HepG2 (cell line): ENCODE results near the gene CHPF. TPM values are rescaled to one million over a fixed set of nuclear protein-coding genes. Genes with fewer than 3 reads are reported as not detected.

ENCODE experiments used
- GABPA ChIP-seq, 2 experiments: IDR thresholded peaks; 2 replicates each; pipeline ENCODE4 v1.6.1; 2011 to 2016; ENCODE audit warnings: low read depth in 2 of 2, low read length in 1 of 2, missing biosample characterization in 1 of 2, missing genetic modification characterization in 1 of 2
- JUND ChIP-seq: sonication (generic); formaldehyde crosslinking; IDR thresholded peaks from 2 replicates; pipeline ENCODE4 v1.8.0; 2022; ENCODE audit warnings: mild to moderate bottlenecking, missing genetic modification reagents
- KAT7 ChIP-seq: IDR thresholded peaks from 2 replicates; pipeline ENCODE4 v1.6.1; 2018; ENCODE audit warnings: borderline replicate concordance, missing compliant biosample characterization
- MYC ChIP-seq: sonication (generic); formaldehyde crosslinking; IDR thresholded peaks from 2 replicates; pipeline ENCODE4 v1.9.0; 2021; ENCODE audit warnings: missing genetic modification reagents, borderline replicate concordance
- NCOA5 ChIP-seq: sonication (generic); formaldehyde crosslinking; IDR thresholded peaks from 2 replicates; pipeline ENCODE4 v1.4.0; 2020; ENCODE audit warnings: missing genetic modification reagents
- NFE2L1 ChIP-seq: sonication (generic); formaldehyde crosslinking; IDR thresholded peaks from 2 replicates; pipeline ENCODE4 v1.4.0; 2020; ENCODE audit warnings: missing genetic modification reagents, mild to moderate bottlenecking, borderline replicate concordance
- NFYC ChIP-seq: IDR thresholded peaks from 2 replicates; pipeline ENCODE4 v1.6.1; 2016; ENCODE audit warnings: missing genetic modification reagents, missing compliant biosample characterization
- NR2C2 ChIP-seq: sonication (generic); formaldehyde crosslinking; IDR thresholded peaks from 2 replicates; pipeline ENCODE4 v1.4.0; 2020; ENCODE audit warnings: missing genetic modification reagents, mild to moderate bottlenecking, moderate library complexity, borderline replicate concordance
- PHB2 ChIP-seq: fragments of 450-650 bp; IDR thresholded peaks from 2 replicates; pipeline ENCODE4 v1.6.1; 2018; ENCODE audit not compliant: partially characterized antibody
- SOX6 ChIP-seq, 2 experiments: fragments of 450-650 bp in 1 of 2; sonication (generic) in 1 of 2; formaldehyde crosslinking in 1 of 2; IDR thresholded peaks; 2 replicates each; pipeline versions ENCODE4 v1.4.0 to v1.6.1; 2017 to 2020; ENCODE audit warnings: antibody characterized with exemption in 1 of 2, mild to moderate bottlenecking in 1 of 2, missing genetic modification reagents in 1 of 2
- U2AF1 ChIP-seq: fragments of 200-400 bp; formaldehyde crosslinking; optimal IDR thresholded peaks from 2 replicates; pipeline ENCODE3; 2017; ENCODE audit warnings: mild to moderate bottlenecking, low read depth, low read length
- U2AF2 ChIP-seq: fragments of 200-400 bp; formaldehyde crosslinking; IDR thresholded peaks from 2 replicates; pipeline ENCODE4 v1.6.1; 2017; ENCODE audit warnings: low read depth, mild to moderate bottlenecking, low read length
- ZFP36L2 ChIP-seq: sonication (generic); formaldehyde crosslinking; IDR thresholded peaks from 2 replicates; pipeline ENCODE4 v1.4.0; 2020; ENCODE audit warnings: missing genetic modification reagents
- ZNF138 ChIP-seq: sonication (generic); formaldehyde crosslinking; IDR thresholded peaks from 2 replicates; pipeline ENCODE4 v1.5.0; 2020; ENCODE audit warnings: mild to moderate bottlenecking, low read depth, missing genetic modification reagents
- ZNF251 ChIP-seq: sonication (generic); formaldehyde crosslinking; IDR thresholded peaks from 2 replicates; pipeline ENCODE4 v1.9.0; 2021; ENCODE audit warnings: mild to moderate bottlenecking, missing genetic modification reagents
- ZNF253 ChIP-seq: sonication (generic); formaldehyde crosslinking; IDR thresholded peaks from 2 replicates; pipeline ENCODE4 v1.8.0; 2022; ENCODE audit warnings: mild to moderate bottlenecking, missing genetic modification reagents, borderline replicate concordance
- ZNF451 ChIP-seq: sonication (generic); formaldehyde crosslinking; IDR thresholded peaks from 2 replicates; pipeline ENCODE4 v1.5.0; 2020; ENCODE audit warnings: mild to moderate bottlenecking, missing genetic modification reagents
- polyA plus RNA-seq, 8 experiments: library from polyadenylated mRNA; depleted of rRNA in 3 of 8; stranded (reverse) in 7 of 8; unstranded in 1 of 8; fragments of >200 nt; fragmentation: Illumina TruSeq in 4 of 8; extraction: Trizol in 4 of 8; gene quantifications; 2 replicates each; pipeline versions ENCODE4 v1.2.1 to v1.2.3, GENCODE V29; 2011 to 2016; ENCODE audit warnings: low read depth in 4 of 8, missing spikeins in 1 of 8, mixed read lengths in 1 of 8; ENCODE audit not compliant: insufficient read depth in 1 of 8
- total RNA-seq, 5 experiments: library from RNA; depleted of rRNA; stranded (reverse); fragments of >200 nt; fragmentation: Illumina TruSeq; extraction: Trizol; gene quantifications; 2 replicates each; pipeline ENCODE4 v1.2.3, GENCODE V29; 2016; ENCODE audit warnings: low read depth in 1 of 5
- TF ChIP-seq, protein P1 (sequence below): sonication (generic); formaldehyde crosslinking; IDR thresholded peaks from 2 replicates; pipeline ENCODE4 v1.4.0; 2020; ENCODE audit warnings: missing genetic modification reagents, mild to moderate bottlenecking, borderline replicate concordance
- TF ChIP-seq, protein P2 (sequence below): sonication (generic); formaldehyde crosslinking; IDR thresholded peaks from one replicate; pipeline ENCODE4 v1.5.1; 2020; ENCODE audit warnings: mild to moderate bottlenecking, missing genetic modification reagents; ENCODE audit errors: not compliant biosample characterization

CHPF gene
- total and polyA plus RNA-seq, 2 of the 13 experiments (the other 11 are each of a cell fraction or from before 2014, with no cell fraction given), result 79.6 to 111 TPM

DNA sequence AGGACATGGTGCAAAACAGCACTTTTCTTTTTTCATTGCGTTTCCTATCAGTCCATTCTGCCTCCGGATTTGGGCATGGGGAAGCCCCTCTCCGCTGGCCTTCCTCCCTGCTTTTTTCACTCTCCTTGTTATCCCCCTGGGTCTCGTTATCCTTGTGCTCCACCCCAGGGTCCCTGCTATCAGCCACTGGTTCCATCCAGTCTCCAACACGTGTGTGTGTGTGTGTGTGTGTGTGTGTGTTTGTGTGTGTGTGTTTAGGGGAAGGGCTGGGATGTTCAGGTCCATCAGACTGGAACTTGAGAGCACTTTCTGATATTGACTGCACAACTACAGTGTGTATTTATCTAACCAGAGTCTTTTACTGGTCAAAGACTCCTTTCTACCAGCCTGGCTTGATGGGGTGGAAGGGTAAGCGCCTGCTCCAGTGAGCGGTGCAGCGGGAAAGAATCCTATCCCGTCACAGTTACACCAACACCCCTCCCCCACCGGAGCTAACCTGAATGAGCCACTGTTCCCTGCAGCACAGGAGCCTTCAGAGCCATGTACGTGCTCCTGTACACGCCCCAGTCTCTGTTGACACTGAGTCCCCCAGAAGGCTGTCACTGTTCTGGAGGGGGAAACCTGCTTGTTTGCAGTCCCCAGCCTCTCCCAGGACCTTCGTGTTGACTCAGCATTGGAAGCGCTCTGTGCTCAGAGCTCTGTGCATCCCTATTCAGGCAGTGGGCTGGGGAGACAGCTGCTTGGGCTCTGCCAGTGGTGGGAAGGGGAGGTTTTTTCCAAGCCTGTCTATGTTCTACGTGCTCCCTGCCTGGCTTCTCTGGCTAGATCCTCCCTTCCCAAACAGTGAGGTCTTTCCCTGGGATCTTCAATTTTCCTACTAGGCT, 33.1 kb upstream of the CHPF start (continued):
- TF ChIP-seq PHB2, result no peak
- TF ChIP-seq ZNF251 (CRISPR knock-in tag), result no peak
- peak; percentile 75; the same call in 1 of the 2 replicates for TF ChIP-seq ZFP36L2 (CRISPR knock-in tag)
- no peak for TF ChIP-seq NFYC (CRISPR knock-in tag)
- TF ChIP-seq ZNF253 (CRISPR knock-in tag), result 0 out of 2 replicates have a peak, but pooled peaks have one; percentile 67
- TF ChIP-seq JUND (CRISPR knock-in tag), result peak; percentile 88
- no peak for TF ChIP-seq NCOA5
- TF ChIP-seq ZNF451 (CRISPR knock-in tag), result peak; percentile 60; the same call in 1 of the 2 replicates
- TF ChIP-seq, protein P1, sequence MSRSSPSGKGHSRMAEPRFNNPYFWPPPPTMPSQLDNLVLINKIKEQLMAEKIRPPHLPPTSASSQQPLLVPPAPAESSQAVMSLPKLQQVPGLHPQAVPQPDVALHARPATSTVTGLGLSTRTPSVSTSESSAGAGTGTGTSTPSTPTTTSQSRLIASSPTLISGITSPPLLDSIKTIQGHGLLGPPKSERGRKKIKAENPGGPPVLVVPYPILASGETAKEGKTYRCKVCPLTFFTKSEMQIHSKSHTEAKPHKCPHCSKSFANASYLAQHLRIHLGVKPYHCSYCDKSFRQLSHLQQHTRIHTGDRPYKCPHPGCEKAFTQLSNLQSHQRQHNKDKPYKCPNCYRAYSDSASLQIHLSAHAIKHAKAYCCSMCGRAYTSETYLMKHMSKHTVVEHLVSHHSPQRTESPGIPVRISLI (CRISPR knock-in tag), result peak; percentile 72; the same call in 1 of the 2 replicates
- TF ChIP-seq NFE2L1 (CRISPR knock-in tag), result no peak
- no peak for TF ChIP-seq ZNF138 (CRISPR knock-in tag)
- TF ChIP-seq U2AF2, result 0 out of 2 replicates have a peak, but pooled peaks have one; percentile 16
- no peak for TF ChIP-seq GABPA (IDR thresholded peaks at IDR 0.05; ENCODE audit: low read depth, low read length)
- TF ChIP-seq GABPA (CRISPR knock-in tag; IDR thresholded peaks at IDR 0.05; ENCODE audit: low read depth), result peak; percentile 81
- TF ChIP-seq SOX6 (IDR thresholded peaks at IDR 0.05), result no peak
- TF ChIP-seq SOX6 (CRISPR knock-in tag; IDR thresholded peaks at IDR 0.05), result peak; percentile 94
- peak; percentile 43; the same call in 1 of the 2 replicates for TF ChIP-seq KAT7
- TF ChIP-seq U2AF1, result no peak
- TF ChIP-seq, protein P2, sequence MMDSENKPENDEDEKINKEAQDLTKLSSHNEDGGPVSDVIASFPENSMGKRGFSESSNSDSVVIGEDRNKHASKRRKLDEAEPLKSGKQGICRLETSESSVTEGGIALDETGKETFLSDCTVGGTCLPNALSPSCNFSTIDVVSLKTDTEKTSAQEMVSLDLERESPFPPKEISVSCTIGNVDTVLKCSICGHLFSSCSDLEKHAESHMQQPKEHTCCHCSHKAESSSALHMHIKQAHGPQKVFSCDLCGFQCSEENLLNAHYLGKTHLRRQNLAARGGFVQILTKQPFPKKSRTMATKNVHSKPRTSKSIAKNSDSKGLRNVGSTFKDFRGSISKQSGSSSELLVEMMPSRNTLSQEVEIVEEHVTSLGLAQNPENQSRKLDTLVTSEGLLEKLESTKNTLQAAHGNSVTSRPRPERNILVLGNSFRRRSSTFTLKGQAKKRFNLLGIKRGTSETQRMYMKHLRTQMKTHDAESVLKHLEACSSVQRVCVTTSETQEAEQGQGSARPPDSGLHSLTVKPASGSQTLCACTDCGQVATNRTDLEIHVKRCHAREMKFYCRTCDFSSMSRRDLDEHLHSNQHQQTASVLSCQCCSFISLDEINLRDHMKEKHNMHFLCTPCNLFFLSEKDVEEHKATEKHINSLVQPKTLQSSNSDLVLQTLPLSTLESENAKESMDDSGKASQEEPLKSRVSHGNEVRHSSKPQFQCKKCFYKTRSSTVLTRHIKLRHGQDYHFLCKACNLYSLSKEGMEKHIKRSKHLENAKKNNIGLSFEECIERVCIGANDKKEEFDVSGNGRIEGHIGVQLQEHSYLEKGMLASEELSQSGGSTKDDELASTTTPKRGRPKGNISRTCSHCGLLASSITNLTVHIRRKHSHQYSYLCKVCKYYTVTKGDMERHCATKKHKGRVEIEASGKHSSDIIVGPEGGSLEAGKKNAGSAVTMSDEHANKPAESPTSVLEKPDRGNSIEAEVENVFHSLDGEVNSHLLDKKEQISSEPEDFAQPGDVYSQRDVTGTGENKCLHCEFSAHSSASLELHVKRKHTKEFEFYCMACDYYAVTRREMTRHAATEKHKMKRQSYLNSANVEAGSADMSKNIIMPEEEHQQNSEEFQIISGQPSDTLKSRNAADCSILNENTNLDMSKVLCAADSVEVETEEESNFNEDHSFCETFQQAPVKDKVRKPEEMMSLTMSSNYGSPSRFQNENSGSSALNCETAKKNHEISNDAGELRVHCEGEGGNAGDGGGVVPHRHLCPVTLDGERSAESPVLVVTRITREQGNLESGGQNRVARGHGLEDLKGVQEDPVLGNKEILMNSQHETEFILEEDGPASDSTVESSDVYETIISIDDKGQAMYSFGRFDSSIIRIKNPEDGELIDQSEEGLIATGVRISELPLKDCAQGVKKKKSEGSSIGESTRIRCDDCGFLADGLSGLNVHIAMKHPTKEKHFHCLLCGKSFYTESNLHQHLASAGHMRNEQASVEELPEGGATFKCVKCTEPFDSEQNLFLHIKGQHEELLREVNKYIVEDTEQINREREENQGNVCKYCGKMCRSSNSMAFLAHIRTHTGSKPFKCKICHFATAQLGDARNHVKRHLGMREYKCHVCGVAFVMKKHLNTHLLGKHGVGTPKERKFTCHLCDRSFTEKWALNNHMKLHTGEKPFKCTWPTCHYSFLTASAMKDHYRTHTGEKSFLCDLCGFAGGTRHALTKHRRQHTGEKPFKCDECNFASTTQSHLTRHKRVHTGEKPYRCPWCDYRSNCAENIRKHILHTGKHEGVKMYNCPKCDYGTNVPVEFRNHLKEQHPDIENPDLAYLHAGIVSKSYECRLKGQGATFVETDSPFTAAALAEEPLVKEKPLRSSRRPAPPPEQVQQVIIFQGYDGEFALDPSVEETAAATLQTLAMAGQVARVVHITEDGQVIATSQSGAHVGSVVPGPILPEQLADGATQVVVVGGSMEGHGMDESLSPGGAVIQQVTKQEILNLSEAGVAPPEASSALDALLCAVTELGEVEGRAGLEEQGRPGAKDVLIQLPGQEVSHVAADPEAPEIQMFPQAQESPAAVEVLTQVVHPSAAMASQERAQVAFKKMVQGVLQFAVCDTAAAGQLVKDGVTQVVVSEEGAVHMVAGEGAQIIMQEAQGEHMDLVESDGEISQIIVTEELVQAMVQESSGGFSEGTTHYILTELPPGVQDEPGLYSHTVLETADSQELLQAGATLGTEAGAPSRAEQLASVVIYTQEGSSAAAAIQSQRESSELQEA (CRISPR knock-in tag), result no peak
- TF ChIP-seq NR2C2 (CRISPR knock-in tag), result peak; percentile 58; the same call in 1 of the 2 replicates
- peak; percentile 81 for TF ChIP-seq MYC (CRISPR knock-in tag)
